Loucy (cell line): ENCODE data around the gene UBA7.

Experiments used
- EZH2phosphoT487 ChIP-seq: fragments of 200-600 bp; IDR thresholded peaks from 2 replicates; pipeline ENCODE4 v1.6.1; 2018; ENCODE audit warnings: antibody characterized with exemption, mild to moderate bottlenecking, moderate library complexity, borderline replicate concordance
- TF ChIP-seq, protein P1 (sequence below): fragments of 200-600 bp; sonication (generic); conservative IDR thresholded peaks from 2 replicates; pipeline ENCODE4 v1.5.1; 2014; ENCODE audit warnings: mild to moderate bottlenecking, antibody characterized with exemption, low read length

DNA sequence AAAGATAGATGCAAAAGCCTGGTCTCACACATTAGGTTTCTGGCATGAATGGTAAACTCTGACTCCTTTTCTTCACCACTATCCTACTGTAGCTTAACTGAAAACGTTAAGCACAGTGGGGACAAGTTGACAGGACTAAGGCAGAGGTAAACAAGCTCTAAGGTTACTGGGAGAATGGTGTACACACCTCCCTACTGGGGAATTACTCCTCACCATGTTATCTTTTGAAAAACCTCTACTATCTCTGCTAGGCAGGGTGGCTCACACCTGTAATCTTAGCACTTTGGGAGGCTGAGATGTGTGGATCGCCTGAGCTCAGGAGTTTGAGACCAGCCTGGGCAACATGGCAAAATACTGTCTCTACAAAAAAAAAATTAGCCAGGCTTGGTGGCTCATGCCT lies 56.6 kb downstream of the UBA7 start:
- TF ChIP-seq, protein P1, sequence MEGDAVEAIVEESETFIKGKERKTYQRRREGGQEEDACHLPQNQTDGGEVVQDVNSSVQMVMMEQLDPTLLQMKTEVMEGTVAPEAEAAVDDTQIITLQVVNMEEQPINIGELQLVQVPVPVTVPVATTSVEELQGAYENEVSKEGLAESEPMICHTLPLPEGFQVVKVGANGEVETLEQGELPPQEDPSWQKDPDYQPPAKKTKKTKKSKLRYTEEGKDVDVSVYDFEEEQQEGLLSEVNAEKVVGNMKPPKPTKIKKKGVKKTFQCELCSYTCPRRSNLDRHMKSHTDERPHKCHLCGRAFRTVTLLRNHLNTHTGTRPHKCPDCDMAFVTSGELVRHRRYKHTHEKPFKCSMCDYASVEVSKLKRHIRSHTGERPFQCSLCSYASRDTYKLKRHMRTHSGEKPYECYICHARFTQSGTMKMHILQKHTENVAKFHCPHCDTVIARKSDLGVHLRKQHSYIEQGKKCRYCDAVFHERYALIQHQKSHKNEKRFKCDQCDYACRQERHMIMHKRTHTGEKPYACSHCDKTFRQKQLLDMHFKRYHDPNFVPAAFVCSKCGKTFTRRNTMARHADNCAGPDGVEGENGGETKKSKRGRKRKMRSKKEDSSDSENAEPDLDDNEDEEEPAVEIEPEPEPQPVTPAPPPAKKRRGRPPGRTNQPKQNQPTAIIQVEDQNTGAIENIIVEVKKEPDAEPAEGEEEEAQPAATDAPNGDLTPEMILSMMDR: no peak
- no peak for TF ChIP-seq EZH2phosphoT487
